WI38 (cell line): ENCODE results near the gene SLC1A1.
"Not testable (repeated sequence)": the region's sequence is repeated elsewhere in the genome, so short reads cannot be mapped to it uniquely, and the experiment has no call there.

Experiments
- H3K4me3 ChIP-seq: 2 replicates; pipeline ENCODE4 v1.5.1; 2011; ENCODE audit warnings: low read depth, mild to moderate bottlenecking, control low read depth, low read length
- TF ChIP-seq, protein P1 (sequence below): IDR thresholded peaks from 2 replicates; pipeline ENCODE4 v1.5.1; 2012; ENCODE audit warnings: low read depth, mild to moderate bottlenecking, control low read depth, low read length

The SLC1A1 gene

GRCh38 chr9:4510546-4511322, 20.5 kb downstream of the SLC1A1 start:
- H3K4me3 ChIP-seq, result no peak overlapping the region
- TF ChIP-seq, protein P1, sequence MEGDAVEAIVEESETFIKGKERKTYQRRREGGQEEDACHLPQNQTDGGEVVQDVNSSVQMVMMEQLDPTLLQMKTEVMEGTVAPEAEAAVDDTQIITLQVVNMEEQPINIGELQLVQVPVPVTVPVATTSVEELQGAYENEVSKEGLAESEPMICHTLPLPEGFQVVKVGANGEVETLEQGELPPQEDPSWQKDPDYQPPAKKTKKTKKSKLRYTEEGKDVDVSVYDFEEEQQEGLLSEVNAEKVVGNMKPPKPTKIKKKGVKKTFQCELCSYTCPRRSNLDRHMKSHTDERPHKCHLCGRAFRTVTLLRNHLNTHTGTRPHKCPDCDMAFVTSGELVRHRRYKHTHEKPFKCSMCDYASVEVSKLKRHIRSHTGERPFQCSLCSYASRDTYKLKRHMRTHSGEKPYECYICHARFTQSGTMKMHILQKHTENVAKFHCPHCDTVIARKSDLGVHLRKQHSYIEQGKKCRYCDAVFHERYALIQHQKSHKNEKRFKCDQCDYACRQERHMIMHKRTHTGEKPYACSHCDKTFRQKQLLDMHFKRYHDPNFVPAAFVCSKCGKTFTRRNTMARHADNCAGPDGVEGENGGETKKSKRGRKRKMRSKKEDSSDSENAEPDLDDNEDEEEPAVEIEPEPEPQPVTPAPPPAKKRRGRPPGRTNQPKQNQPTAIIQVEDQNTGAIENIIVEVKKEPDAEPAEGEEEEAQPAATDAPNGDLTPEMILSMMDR, result no peak

GRCh38 chr9:4514252-4515128, 24.2 kb downstream of the SLC1A1 start:
- TF ChIP-seq, protein P1, result no peak
- H3K4me3 ChIP-seq, result no peak overlapping the region

DNA sequence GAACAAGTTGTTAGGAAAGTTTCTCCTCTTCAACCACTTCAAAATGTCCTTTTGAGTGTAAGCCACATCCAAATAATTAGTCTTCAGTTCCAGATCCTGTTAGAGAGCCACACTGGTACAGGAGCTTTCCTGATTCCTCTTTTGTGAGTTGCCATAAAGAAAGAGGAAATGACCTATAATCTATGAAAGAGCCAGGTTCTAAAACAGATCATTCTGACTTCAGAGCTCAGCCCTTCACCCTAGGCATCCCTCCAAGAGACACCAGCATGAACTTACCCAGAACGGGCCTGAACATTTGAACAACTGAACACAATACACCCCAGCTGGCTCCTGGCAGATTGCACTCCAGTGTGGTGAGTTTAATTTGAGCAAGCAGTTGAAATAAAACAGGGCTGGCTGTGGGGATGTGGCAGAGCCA, 25.7 kb downstream of the SLC1A1 start:
- H3K4me3 ChIP-seq, result no peak overlapping the region
- TF ChIP-seq, protein P1, result no peak

DNA sequence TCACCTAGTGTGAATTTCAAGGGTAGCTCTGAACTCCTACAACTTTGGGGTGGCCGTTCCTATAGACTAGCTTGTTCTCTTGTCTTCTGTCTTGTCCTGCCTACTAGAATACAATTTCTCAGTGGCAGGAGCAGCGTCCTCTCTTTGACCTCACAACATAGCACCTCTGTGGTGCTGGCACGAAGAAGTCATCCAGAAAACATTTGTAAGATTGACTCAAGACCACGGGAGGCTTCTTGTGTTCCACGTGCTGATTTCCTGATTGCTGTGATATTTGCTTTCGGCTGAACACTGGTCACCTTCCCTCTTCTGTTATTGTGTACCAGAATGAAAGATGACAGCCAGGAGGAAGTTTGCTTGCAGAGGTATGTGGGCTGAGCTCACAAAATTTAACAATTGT, 27.0 kb downstream of the SLC1A1 start:
- no peak overlapping the region for H3K4me3 ChIP-seq
- TF ChIP-seq, protein P1, result no peak

- H3K4me3 ChIP-seq, result no peak overlapping the region
- TF ChIP-seq, protein P1, result no peak
Measured at GRCh38 chr9:4519604-4520003, 29.3 kb downstream of the SLC1A1 start.

GRCh38 chr9:4520055-4520454, 29.8 kb downstream of the SLC1A1 start:
- TF ChIP-seq, protein P1, result no peak

GRCh38 chr9:4530375-4530774, 40.1 kb downstream of the SLC1A1 start:
- TF ChIP-seq, protein P1, result no peak
- H3K4me3 ChIP-seq, result no peak overlapping the region

More at GRCh38 chr9:4520055-4520454, 29.8 kb downstream of the SLC1A1 start:
- no peak overlapping the region for H3K4me3 ChIP-seq

GRCh38 chr9:4530831-4531230, 40.6 kb downstream of the SLC1A1 start:
- not testable (repeated sequence) for H3K4me3 ChIP-seq

GRCh38 chr9:4531355-4531754, 41.1 kb downstream of the SLC1A1 start:
- H3K4me3 ChIP-seq, result not testable (repeated sequence)

DNA sequence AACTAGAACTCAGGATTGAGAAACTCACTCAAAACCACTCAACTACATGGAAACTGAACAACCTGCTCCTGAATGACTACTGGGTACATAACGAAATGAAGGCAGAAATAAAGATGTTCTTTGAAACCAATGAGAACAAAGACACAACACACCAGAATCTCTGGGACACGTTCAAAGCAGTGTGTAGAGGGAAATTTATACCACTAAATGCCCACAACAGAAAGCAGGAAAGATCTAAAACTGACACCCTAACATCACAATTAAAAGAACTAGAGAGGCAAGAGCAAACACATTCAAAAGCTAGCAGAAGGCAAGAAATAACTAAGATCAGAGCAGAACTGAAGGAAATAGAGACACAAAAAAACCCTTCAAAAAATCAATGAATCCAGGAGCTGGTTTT, 43.6 kb downstream of the SLC1A1 start:
- not testable (repeated sequence) for H3K4me3 ChIP-seq
